ENCODE results near the gene CLK2.
"Not testable (repeated sequence)": the region's sequence is repeated elsewhere in the genome, so short reads cannot be mapped to it uniquely, and the experiment has no call there.

The CLK2 gene

DNA sequence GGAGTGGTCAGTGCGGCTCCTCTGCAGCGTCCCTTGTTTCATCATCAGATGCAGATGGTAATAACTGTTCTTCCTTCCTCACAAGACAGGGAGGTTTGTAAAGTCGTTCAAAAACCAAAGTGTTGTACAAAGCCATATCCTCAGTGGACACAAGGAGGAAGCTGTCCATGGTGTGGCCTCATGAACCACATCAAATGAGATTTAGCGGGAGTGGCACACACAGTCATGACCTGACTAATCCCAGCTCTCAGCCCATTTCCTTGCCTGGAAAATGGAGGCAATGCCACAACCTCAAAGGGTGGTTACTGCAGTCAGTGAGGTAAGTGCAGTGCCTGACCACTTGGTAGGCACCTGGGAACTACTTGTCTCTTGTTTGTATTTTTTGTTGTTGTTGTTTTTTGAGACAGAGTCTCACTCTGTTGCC lies 31.5 kb downstream of the CLK2 start:
- peak; percentile 2 for DNase-seq (ENCODE audit: low spot score)

GRCh38 chr1:155241069-155241679 lies 32.1 kb downstream of the CLK2 start:
- peak; percentile 81 for DNase-seq (ENCODE audit: low spot score)

DNA sequence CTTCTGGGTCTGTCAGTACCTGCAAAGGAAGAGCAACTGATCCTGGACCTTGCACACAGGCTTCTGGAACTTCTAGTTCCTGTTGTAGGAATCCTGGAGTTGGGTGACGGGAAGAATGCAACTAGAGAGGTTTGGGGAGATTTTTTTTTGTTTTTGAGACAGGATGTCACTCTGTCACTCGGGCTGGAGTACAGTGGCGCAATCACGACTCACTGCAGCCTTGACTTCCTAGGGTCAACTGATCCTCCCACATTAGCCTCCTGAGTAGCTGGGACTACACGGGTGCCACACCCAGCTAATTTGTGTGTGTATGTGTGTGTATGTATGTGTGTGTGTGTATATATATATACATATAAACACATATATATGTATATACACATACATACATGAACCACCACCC lies 36.9 kb downstream of the CLK2 start:
- no peak for DNase-seq (ENCODE audit: low spot score)

- DNase-seq (ENCODE audit: low spot score) = not testable (repeated sequence)
These were observed 37.9 kb downstream of the CLK2 start for GRCh38 chr1:155235375-155235774.

DNA sequence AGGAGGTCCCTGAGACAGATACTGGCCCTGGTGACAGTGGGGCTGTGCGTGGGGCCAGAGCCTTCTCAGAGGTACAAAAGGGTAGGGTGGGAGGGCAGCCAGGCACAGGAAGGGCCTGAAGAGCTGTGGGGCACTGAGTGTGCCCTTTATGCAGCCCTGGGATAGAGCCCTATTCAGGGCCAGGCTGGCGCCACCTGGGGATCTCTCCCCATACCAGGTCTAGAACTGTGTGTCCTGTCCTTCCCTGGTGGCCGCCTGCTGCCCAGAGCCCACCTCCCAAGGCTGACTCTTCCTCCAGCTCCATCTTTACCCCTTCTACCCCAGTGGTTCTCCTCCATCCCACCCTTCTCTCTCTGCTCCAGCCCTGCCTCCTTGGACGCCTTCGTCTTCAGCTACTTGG lies 39.8 kb downstream of the CLK2 start:
- DNase-seq (ENCODE audit: low spot score) = not testable (repeated sequence)

GRCh38 chr1:155232001-155232978 lies 41.0 kb downstream of the CLK2 start:
- DNase-seq (ENCODE audit: low spot score) = not testable (repeated sequence)

GRCh38 chr1:155231302-155231701 lies 42.0 kb downstream of the CLK2 start:
- DNase-seq (ENCODE audit: low spot score) = not testable (repeated sequence)

- DNase-seq (ENCODE audit: low spot score) = no peak
These were observed 45.2 kb downstream of the CLK2 start for GRCh38 chr1:155228096-155228427.

- DNase-seq (ENCODE audit: low spot score) = peak; percentile 99
These were observed 45.8 kb downstream of the CLK2 start for GRCh38 chr1:155227261-155228095.

- DNase-seq (ENCODE audit: low spot score) = peak; percentile 50
These were observed 46.4 kb downstream of the CLK2 start for GRCh38 chr1:155226910-155227260.

DNA sequence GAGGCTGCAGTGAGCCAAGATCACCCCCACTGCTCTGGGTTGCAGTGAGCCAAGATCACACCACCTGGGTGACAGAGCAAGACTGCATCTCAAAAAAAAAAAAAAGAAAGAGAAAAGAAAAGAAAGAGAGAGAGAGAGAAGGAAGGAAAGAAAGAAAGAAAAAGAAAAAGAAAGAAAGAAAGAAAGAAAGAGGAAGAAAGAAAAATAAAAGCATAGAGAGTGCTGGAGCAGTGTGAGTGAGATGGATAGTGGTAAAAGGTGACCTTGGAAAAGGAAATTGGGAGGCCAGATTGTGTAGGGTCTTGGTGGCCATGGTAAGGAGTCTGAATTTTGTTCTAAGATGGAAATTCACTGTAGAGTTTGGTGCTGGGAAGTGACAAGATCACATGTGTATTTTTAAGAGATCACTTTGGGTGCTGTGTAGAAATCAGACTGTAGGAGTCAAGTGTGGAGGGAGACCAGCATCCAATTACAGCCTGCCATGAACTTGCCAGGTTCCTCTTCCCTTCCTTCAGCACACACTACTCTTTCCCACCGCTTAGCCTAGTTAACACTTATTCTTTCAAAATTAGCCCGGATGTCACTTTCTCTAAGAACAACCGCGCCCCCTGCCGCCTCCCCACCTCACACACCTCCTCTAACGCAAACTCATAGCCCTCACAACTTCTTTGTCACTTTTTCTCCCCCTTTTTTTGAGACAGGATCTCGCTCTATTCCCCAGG lies 47.0 kb downstream of the CLK2 start:
- DNase-seq (ENCODE audit: low spot score) = peak; percentile 61

DNA sequence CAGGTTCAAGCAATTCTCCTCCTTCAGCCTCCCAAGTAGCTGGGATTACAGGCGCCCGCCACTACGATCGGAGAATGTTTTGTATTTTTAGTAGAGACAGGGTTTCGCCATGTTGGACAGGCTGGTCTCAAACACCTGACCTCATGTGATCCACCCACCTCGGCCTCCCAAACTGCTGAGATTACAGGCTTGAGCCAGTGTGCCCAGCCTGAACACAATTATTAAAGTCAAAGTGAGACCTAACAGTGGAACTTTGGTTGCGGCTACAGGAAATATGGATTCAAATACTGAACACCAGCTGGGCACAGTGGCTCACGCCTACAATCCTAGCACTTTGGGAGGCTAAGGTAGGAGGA lies 47.9 kb downstream of the CLK2 start:
- not testable (repeated sequence) for DNase-seq (ENCODE audit: low spot score)

DNA sequence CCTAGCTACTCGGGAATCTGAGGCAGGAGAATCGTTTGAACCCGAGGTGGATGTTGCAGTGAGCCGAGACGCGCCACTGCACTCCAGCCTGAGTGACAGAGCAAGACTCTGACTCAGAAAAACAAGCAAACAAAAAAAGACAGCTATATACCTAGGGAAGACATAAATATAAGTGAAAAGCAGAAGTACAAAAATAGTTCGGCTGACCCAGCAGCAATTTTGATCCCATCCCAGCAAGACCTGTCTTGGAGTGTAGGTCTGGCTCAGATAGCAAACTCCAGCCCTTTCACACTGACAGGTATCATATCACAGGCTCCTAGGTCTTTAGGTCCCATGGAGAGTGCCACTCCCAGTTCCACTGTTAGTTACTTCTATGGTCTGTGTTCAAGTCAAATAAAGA lies 50.3 kb downstream of the CLK2 start:
- no peak for DNase-seq (ENCODE audit: low spot score)

DNA sequence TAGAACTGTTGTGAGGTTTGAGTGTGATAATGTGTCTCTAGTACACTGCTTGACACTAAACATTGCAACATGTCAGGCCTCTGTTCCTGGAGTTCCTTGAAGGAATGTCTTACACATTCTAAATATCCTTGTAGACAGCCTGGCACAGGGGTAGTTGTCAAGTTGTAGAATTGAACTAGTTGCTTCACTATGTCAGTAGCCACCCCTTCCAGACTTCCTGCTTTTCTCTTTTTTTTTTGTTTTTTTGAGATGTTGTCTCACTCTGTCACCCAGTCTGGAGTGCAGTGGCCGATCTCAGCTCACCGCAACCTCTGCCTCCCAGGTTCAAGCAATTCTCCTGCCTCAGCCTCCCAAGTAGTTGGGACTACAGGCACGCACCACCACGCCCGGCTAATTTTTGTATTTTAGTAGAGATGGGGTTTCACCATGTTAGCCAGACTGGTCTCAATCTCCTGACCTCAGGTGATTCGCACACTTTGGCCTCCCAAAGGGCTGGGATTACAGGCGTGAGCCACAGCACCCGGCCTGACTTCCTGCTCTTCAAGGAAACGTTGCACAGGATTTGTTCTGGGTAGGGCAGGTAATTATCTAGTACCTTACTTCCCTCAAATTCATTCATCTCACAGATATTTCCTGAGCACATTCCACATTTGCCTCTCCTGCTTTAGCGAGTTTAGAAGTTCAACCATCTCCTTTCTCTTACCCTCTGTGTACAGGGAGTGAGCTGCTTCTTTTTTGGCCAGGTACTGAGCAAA lies 52.9 kb downstream of the CLK2 start:
- DNase-seq (ENCODE audit: low spot score) = not testable (repeated sequence)

DNA sequence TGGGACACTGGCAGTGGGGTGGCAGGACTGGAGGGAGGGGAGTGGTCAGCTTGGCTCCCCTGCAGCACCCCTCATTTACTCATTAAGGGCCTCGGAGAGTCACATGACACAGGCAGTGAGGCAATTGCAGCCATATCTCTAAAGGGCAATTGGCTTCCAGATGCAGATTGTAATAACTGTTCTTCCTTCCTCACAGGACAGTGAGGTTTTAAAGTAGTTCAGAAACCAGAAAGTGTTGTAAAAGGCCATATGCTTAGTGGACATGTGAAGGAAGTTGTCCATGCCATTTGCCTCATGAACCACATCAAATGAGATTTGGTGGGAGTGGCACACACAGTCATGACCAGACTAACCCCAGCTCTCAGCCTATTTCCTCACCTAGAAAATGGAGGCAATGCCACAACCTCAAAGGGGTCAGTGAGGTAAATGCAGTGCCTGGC lies 53.7 kb downstream of the CLK2 start:
- DNase-seq (ENCODE audit: low spot score) = no peak

- DNase-seq (ENCODE audit: low spot score) = peak; percentile 10
These were observed 54.3 kb downstream of the CLK2 start for GRCh38 chr1:155218854-155219591.

DNA sequence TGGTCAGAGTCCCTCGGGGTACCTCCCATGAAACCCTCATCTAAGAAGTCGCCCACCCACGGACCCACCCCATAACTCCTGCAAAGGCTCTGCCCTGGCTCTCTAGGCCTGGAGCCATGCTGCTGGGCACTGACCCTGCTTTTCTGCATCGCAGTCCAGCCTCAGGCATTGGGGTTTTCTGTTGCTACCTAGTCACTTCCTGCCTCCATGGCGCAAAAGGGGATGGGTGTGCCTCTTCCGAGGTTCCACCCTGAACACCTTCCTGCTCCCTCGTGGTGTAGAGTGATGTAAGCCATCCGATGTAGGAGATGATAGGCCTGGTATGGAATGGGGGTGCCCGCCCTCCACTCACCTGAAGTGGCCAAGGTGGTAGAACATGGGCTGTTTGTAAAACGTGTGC lies 58.6 kb downstream of the CLK2 start:
- DNase-seq (ENCODE audit: low spot score) = not testable (repeated sequence)

All from HuH-7.5 (cell line).